WTC11 (cell line): Measurements from ENCODE around the gene RTKN2.

ENCODE experiments used
- ATF3 ChIP-seq: sonication (generic); formaldehyde crosslinking; conservative IDR thresholded peaks from 2 replicates; pipeline ENCODE4 v1.8.1; 2022; ENCODE audit warnings: mild to moderate bottlenecking, missing genetic modification reagents
- CTCF ChIP-seq: fragments of 200-600 bp; IDR thresholded peaks from 2 replicates; pipeline ENCODE4 v1.8.0; 2022; ENCODE audit warnings: antibody characterized with exemption
- EMX1 ChIP-seq: fragments of 250-450 bp; sonication (Bioruptor Pico); IDR thresholded peaks from 2 replicates; pipeline ENCODE4 v1.8.0; 2021; ENCODE audit warnings: mild to moderate bottlenecking
- FOXP1 ChIP-seq: sonication (generic); formaldehyde crosslinking; IDR thresholded peaks from 2 replicates; pipeline ENCODE4 v1.8.0; 2022; ENCODE audit warnings: missing genetic modification reagents, mild to moderate bottlenecking, moderate library complexity, borderline replicate concordance
- GABPB1 ChIP-seq: sonication (generic); formaldehyde crosslinking; IDR thresholded peaks from 2 replicates; pipeline ENCODE4 v1.8.1; 2023; ENCODE audit warnings: mild to moderate bottlenecking, missing genetic modification reagents
- IRF1 ChIP-seq: sonication (generic); formaldehyde crosslinking; IDR thresholded peaks from 2 replicates; pipeline ENCODE4 v1.8.0; 2023; ENCODE audit warnings: missing genetic modification reagents
- IRF2 ChIP-seq: sonication (generic); formaldehyde crosslinking; IDR thresholded peaks from 2 replicates; pipeline ENCODE4 v1.8.0; 2022; ENCODE audit warnings: low read depth, missing genetic modification reagents, borderline replicate concordance
- JUN ChIP-seq: sonication (generic); formaldehyde crosslinking; IDR thresholded peaks from 2 replicates; pipeline ENCODE4 v1.8.0; 2023; ENCODE audit warnings: mild to moderate bottlenecking, missing genetic modification reagents
- NR1H2 ChIP-seq: sonication (generic); formaldehyde crosslinking; IDR thresholded peaks from 2 replicates; pipeline ENCODE4 v1.9.0; 2021; ENCODE audit warnings: mild to moderate bottlenecking, moderate library complexity, missing genetic modification reagents
- TEAD1 ChIP-seq: sonication (generic); formaldehyde crosslinking; IDR thresholded peaks from 2 replicates; pipeline ENCODE4 v1.8.0; 2022; ENCODE audit warnings: mild to moderate bottlenecking, missing genetic modification reagents
- TEAD4 ChIP-seq: sonication (generic); formaldehyde crosslinking; IDR thresholded peaks from 2 replicates; pipeline ENCODE4 v1.8.0; 2022; ENCODE audit warnings: mild to moderate bottlenecking, missing genetic modification reagents
- TF ChIP-seq, protein P1 (sequence below): sonication (generic); formaldehyde crosslinking; IDR thresholded peaks from 2 replicates; pipeline ENCODE4 v1.8.1; 2022; ENCODE audit warnings: low read depth, missing genetic modification reagents, borderline replicate concordance
- TF ChIP-seq, protein P2 (sequence below): sonication (generic); formaldehyde crosslinking; IDR thresholded peaks from 2 replicates; pipeline ENCODE4 v1.8.0; 2022; ENCODE audit warnings: mild to moderate bottlenecking, missing genetic modification reagents

GRCh38 chr10:62170732-62171131, 97.9 kb downstream of the RTKN2 start:
- TF ChIP-seq JUN (CRISPR knock-in tag) (no peak), FOXP1 (no peak), CTCF (no peak), IRF1 (CRISPR knock-in tag) (no peak), IRF2 (CRISPR knock-in tag) (no peak), GABPB1 (CRISPR knock-in tag) (no peak), TEAD4 (no peak), NR1H2 (no peak), ATF3 (CRISPR knock-in tag) (no peak), TEAD1 (CRISPR knock-in tag) (no peak), EMX1 (CRISPR knock-in tag) (no peak)
- TF ChIP-seq, protein P1, sequence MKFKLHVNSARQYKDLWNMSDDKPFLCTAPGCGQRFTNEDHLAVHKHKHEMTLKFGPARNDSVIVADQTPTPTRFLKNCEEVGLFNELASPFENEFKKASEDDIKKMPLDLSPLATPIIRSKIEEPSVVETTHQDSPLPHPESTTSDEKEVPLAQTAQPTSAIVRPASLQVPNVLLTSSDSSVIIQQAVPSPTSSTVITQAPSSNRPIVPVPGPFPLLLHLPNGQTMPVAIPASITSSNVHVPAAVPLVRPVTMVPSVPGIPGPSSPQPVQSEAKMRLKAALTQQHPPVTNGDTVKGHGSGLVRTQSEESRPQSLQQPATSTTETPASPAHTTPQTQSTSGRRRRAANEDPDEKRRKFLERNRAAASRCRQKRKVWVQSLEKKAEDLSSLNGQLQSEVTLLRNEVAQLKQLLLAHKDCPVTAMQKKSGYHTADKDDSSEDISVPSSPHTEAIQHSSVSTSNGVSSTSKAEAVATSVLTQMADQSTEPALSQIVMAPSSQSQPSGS (CRISPR knock-in tag) = no peak
- TF ChIP-seq, protein P2, sequence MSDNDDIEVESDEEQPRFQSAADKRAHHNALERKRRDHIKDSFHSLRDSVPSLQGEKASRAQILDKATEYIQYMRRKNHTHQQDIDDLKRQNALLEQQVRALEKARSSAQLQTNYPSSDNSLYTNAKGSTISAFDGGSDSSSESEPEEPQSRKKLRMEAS (CRISPR knock-in tag) = no peak
